IMR-90 (cell line): Measurements from ENCODE around the gene RMND1. TPM values are rescaled to one million over a fixed set of nuclear protein-coding genes. Genes with fewer than 3 reads are reported as not detected.

ENCODE experiments used
- ATAC-seq: fragments of 200-7000 bp; cut with Tn5 transposase; 2 replicates; pipeline ENCODE4 v1.9.1; 2020; ENCODE audit warnings: low read depth, mild to moderate bottlenecking, moderate library complexity
- BruUV-seq: library from RNA; stranded (reverse); fragments of 400-500 nt; replicated peaks from 2 replicates; lab custom pipeline; 2021; lab: Mats Ljungman, UMichigan
- CTCF ChIA-PET: fragments of 300-600 bp; formaldehyde crosslinking; extraction: SDS; loops from one replicate; lab custom pipeline; 2021; ENCODE audit warnings: antibody characterized with exemption; lab: Yijun Ruan, JAX
- POLR2A ChIA-PET: fragments of 300-600 bp; sonication (Branson Sonifier 250); formaldehyde crosslinking; loops from one replicate; lab custom pipeline; 2022; ENCODE audit warnings: antibody characterized with exemption; ENCODE audit not compliant: unreplicated experiment; lab: Charles Lee
- DNase-seq: peaks from one replicate; pipeline ENCODE4 v3.0.0; 2013
- H2AFZ ChIP-seq: replicated peaks from 2 replicates; pipeline ENCODE3; 2013; ENCODE audit warnings: low read length, mild to moderate bottlenecking; ENCODE audit not compliant: poor library complexity
- H2AK5ac ChIP-seq: 2 replicates; pipeline ENCODE4 v1.6.1; 2013; ENCODE audit warnings: low read depth, low read length, inconsistent platforms
- H2AK9ac ChIP-seq: replicated peaks from 2 replicates; pipeline ENCODE3; 2013; ENCODE audit warnings: mild to moderate bottlenecking, low read depth, low read length, moderate library complexity; ENCODE audit not compliant: poor library complexity
- H2BK120ac ChIP-seq: 2 replicates; pipeline ENCODE4 v1.6.1; 2013; ENCODE audit warnings: low read depth, low read length, inconsistent platforms
- H2BK15ac ChIP-seq: 3 replicates; pipeline ENCODE4 v1.6.1; 2013; ENCODE audit warnings: low read depth, low read length, inconsistent platforms
- H2BK20ac ChIP-seq: 2 replicates; pipeline ENCODE4 v1.6.1; 2013; ENCODE audit warnings: low read depth, mild to moderate bottlenecking, inconsistent platforms, low read length, moderate library complexity
- H2BK5ac ChIP-seq: 2 replicates; pipeline ENCODE4 v1.6.1; 2013; ENCODE audit warnings: mild to moderate bottlenecking, low read depth, low read length, inconsistent platforms; ENCODE audit not compliant: poor library complexity, severe bottlenecking
- H3K14ac ChIP-seq: replicated peaks from 2 replicates; pipeline ENCODE4 v1.6.1; 2013; ENCODE audit warnings: low read depth, low read length, inconsistent platforms
- H3K18ac ChIP-seq: 2 replicates; pipeline ENCODE4 v1.6.1; 2013; ENCODE audit warnings: low read depth, low read length, control low read depth
- H3K23ac ChIP-seq: 2 replicates; pipeline ENCODE4 v1.6.1; 2013; ENCODE audit warnings: low read depth, low read length, inconsistent platforms
- H3K27ac ChIP-seq: 2 replicates; pipeline ENCODE4 v1.5.1; 2013; ENCODE audit warnings: mild to moderate bottlenecking, control low read depth, low read length; ENCODE audit not compliant: insufficient read depth
- H3K27me3 ChIP-seq: 2 replicates; pipeline ENCODE4 v1.6.1; 2013; ENCODE audit warnings: low read length; ENCODE audit not compliant: control insufficient read depth, insufficient read depth
- H3K36me3 ChIP-seq: 2 replicates; pipeline ENCODE4 v1.6.1; 2013; ENCODE audit warnings: low read length, mixed read lengths; ENCODE audit not compliant: control insufficient read depth, insufficient read depth
- H3K4ac ChIP-seq: 2 replicates; pipeline ENCODE4 v1.6.1; 2013; ENCODE audit warnings: low read depth, low read length, inconsistent platforms
- H3K4me1 ChIP-seq: 2 replicates; pipeline ENCODE4 v1.6.1; 2013; ENCODE audit warnings: low read length, mixed read lengths; ENCODE audit not compliant: control insufficient read depth, insufficient read depth
- H3K4me2 ChIP-seq: 2 replicates; pipeline ENCODE4 v1.6.1; 2013; ENCODE audit warnings: low read depth, mild to moderate bottlenecking, control low read depth, low read length, moderate library complexity
- H3K4me3 ChIP-seq: 2 replicates; pipeline ENCODE4 v1.5.1; 2013; ENCODE audit warnings: low read depth, mild to moderate bottlenecking, control low read depth, low read length, moderate library complexity; ENCODE audit not compliant: insufficient read depth
- H3K56ac ChIP-seq: 2 replicates; pipeline ENCODE4 v1.6.1; 2013; ENCODE audit warnings: low read length, inconsistent platforms; ENCODE audit not compliant: insufficient read depth; ENCODE audit errors: extremely low read depth
- H3K79me1 ChIP-seq, 2 experiments: 2 replicates each; pipeline ENCODE4 v1.6.1; 2013; ENCODE audit warnings: low read length in 2 of 2, inconsistent platforms in 1 of 2, low read depth in 1 of 2
- H3K9ac ChIP-seq: 2 replicates; pipeline ENCODE4 v1.6.1; 2013; ENCODE audit warnings: low read depth, low read length, control low read depth
- H3K9me1 ChIP-seq: 2 replicates; pipeline ENCODE4 v1.6.1; 2013; ENCODE audit warnings: low read length, inconsistent platforms; ENCODE audit not compliant: insufficient read depth
- H3K9me3 ChIP-seq: 2 replicates; pipeline ENCODE4 v1.6.1; 2013; ENCODE audit warnings: low read length; ENCODE audit not compliant: control insufficient read depth, insufficient read depth
- H4K20me1 ChIP-seq: 2 replicates; pipeline ENCODE4 v1.6.1; 2013; ENCODE audit warnings: low read length, inconsistent platforms; ENCODE audit not compliant: insufficient read depth
- H4K5ac ChIP-seq: 2 replicates; pipeline ENCODE4 v1.6.1; 2013; ENCODE audit warnings: mild to moderate bottlenecking, low read depth, low read length, control low read depth
- H4K8ac ChIP-seq, 2 experiments: 2 replicates each; pipeline ENCODE4 v1.6.1; 2013; ENCODE audit warnings: low read depth in 2 of 2, low read length in 2 of 2, control low read depth in 1 of 2, inconsistent platforms in 1 of 2
- H4K91ac ChIP-seq: 2 replicates; pipeline ENCODE4 v1.6.1; 2013; ENCODE audit warnings: low read depth, low read length, inconsistent platforms; ENCODE audit not compliant: insufficient read depth
- CEBPB ChIP-seq: IDR thresholded peaks from 2 replicates; pipeline ENCODE4 v1.6.1; 2012; ENCODE audit warnings: low read depth, low read length, improper control_type of control experiment
- USF2 ChIP-seq: fragments of 150-350 bp; IDR thresholded peaks from 2 replicates; pipeline ENCODE4 v1.6.1; 2017; ENCODE audit warnings: mild to moderate bottlenecking, antibody characterized with exemption, low read length, low read depth
- WGBS, 2 experiments: methylation state at CpG; one replicate each; pipeline versions ENCODE4 v1.1.5 to v1.1.7; 2013; ENCODE audit warnings: missing lambda C conversion rate in 2 of 2; ENCODE audit not compliant: insufficient read length in 1 of 2; ENCODE audit errors: extremely low coverage in 2 of 2; 5-methylcytosine and 5-hydroxymethylcytosine counted together
- dilution Hi-C: fragments of 300-500 bp; cut with HindIII; formaldehyde crosslinking; loops from one replicate; pipeline ENCODE4 v1.14.3; 2018; ENCODE audit warnings: low sequenced_read_pairs; ENCODE audit not compliant: unreplicated experiment
- in situ Hi-C: fragments of 300-500 bp; cut with MboI; formaldehyde crosslinking; loops from 3 replicates; pipeline ENCODE4 v1.14.3; 2019; ENCODE audit warnings: low sequenced_read_pairs, inconsistent platforms, mixed read lengths
- intact Hi-C: fragments of 100-400 bp; cut with micrococcal nuclease; formaldehyde crosslinking; loops from 2 replicates; pipeline ENCODE4 v1.10.0; 2022
- polyA plus RNA-seq, 3 experiments: library from polyadenylated mRNA; depleted of rRNA; stranded (reverse); fragments of >200 nt; gene quantifications; 2 replicates each; pipeline ENCODE4 v1.2.3, GENCODE V29; 2012; ENCODE audit warnings: low replicate concordance in 1 of 3
- total RNA-seq: library from RNA; depleted of rRNA; stranded (reverse); fragments of >200 nt; gene quantifications from 2 replicates; pipeline ENCODE4 v1.2.3, GENCODE V29; 2012

The RMND1 gene
- total and polyA plus RNA-seq, 2 of the 4 experiments (the other 2 are of a cell fraction) = 13.1 to 24.6 TPM

- dilution Hi-C loops = no loop called here
These were observed 36.3 kb upstream of the RMND1 start for GRCh38 chr6:151488226-151488625.

More at GRCh38 chr6:151488226-151488625, 36.3 kb upstream of the RMND1 start:
- Histone ChIP-seq H3K9me1 (0 out of 2 replicates have a peak, but pooled peaks cover 3% of the 10 kb centered on the region), H3K9ac (no peak overlapping the region), H3K18ac (no peak overlapping the region), H2AK5ac (no peak overlapping the region), H3K27ac (no peak overlapping the region), H3K23ac (no peak overlapping the region), H3K27me3 (no peaks in the 10 kb centered on the region), H3K4ac (no peak overlapping the region), H2BK20ac (no peak overlapping the region), H3K79me1 (no peaks in the 10 kb centered on the region), H3K4me3 (no peak overlapping the region), H2BK120ac (no peak overlapping the region), H2BK5ac (no peak overlapping the region), H3K4me1 (peaks cover 4% of the 10 kb centered on the region; the same call in 1 of the 2 replicates), H2AFZ (no peak overlapping the region), H3K56ac (no peak overlapping the region), H4K8ac (no peak overlapping the region), H2AK9ac (no peak overlapping the region), H4K91ac (no peak overlapping the region), H3K36me3 (no peaks in the 10 kb centered on the region), H3K4me2 (no peak overlapping the region), H3K14ac (no peak overlapping the region), H3K9me3 (no peaks in the 10 kb centered on the region), H4K20me1 (no peaks in the 10 kb centered on the region), H2BK15ac (no peak overlapping the region), H4K5ac (no peak overlapping the region)
- POLR2A ChIA-PET = no interaction called here
- in situ Hi-C loops = no loop called here
- WGBS, 2 experiments = no CpG with 5 or more reads among the region's 2 CpGs
- intact Hi-C loops = no loop called here
- no TSS peak for BruUV-seq
- peak; percentile 49 for DNase-seq
- TF ChIP-seq USF2 (no peak), CEBPB (peak; percentile 20; the same call in 1 of the 2 replicates)
- CTCF ChIA-PET = interaction anchor here (1.2 kb wide), 1 partner anchor 163 kb away, joined by 3 read pairs; no protein-coding TSS in a partner anchor
- ATAC-seq = no peak
